K562 (cell line): ENCODE data around the gene ABHD18. TPM values are rescaled to one million over a fixed set of nuclear protein-coding genes. Genes with fewer than 3 reads are reported as not detected.
A peak's percentile ranks its signal among the peaks of the same experiment; 100 is the strongest.

Source experiments
- FIP1L1 ChIP-seq: fragments of 200-400 bp; formaldehyde crosslinking; IDR thresholded peaks from 2 replicates; pipeline ENCODE4 v1.6.1; 2018; ENCODE audit warnings: mild to moderate bottlenecking, low read depth, low read length; ENCODE audit not compliant: poor library complexity, severe bottlenecking
- LARP7 ChIP-seq: fragments of 450-650 bp; IDR thresholded peaks from 2 replicates; pipeline ENCODE4 v1.6.1; 2016
- U2AF1 ChIP-seq: fragments of 200-400 bp; formaldehyde crosslinking; optimal IDR thresholded peaks from 2 replicates; pipeline ENCODE3; 2017; ENCODE audit warnings: mild to moderate bottlenecking, low read depth, low read length, moderate library complexity
- ZNF174 ChIP-seq: fragments of 250-450 bp; sonication (Bioruptor Pico); IDR thresholded peaks from 2 replicates; pipeline ENCODE4 v1.4.0; 2020; ENCODE audit warnings: mild to moderate bottlenecking
- polyA plus RNA-seq, 8 experiments: library from polyadenylated mRNA; depleted of rRNA in 4 of 8; stranded (reverse) in 5 of 8; unstranded in 3 of 8; fragments of >200 nt; fragmentation: Nextera tagmentation in 2 of 8; fragmentation: Illumina TruSeq in 1 of 8; extraction: Ambion mirVana in 2 of 8; extraction: Trizol in 1 of 8; gene quantifications; 2 replicates each; pipeline versions ENCODE4 v1.2.1 to v1.2.3, GENCODE V29; 2011 to 2014; ENCODE audit warnings: inconsistent platforms in 1 of 8, missing spikeins in 1 of 8
- total RNA-seq, 7 experiments: library from RNA; depleted of rRNA in 6 of 7; stranded (reverse); fragments of >200 nt in 6 of 7; fragmentation: Illumina TruSeq in 2 of 7; extraction: Trizol in 2 of 7; gene quantifications; 2 replicates each; pipeline versions ENCODE4 v1.2.1 to v1.2.3, GENCODE V29; 2011 to 2021; ENCODE audit warnings: low replicate concordance in 1 of 7
- TF ChIP-seq, protein P1 (sequence below): fragments of 450-650 bp; IDR thresholded peaks from 2 replicates; pipeline ENCODE4 v1.6.1; 2016; ENCODE audit warnings: mild to moderate bottlenecking, moderate library complexity
- TF ChIP-seq, protein P2 (sequence below): sonication (generic); formaldehyde crosslinking; IDR thresholded peaks from 2 replicates; pipeline ENCODE4 v1.8.0; 2023; ENCODE audit warnings: mild to moderate bottlenecking, missing genetic modification reagents
- TF ChIP-seq, protein P3 (sequence below), 2 experiments: fragments of 450-650 bp in 1 of 2; IDR thresholded peaks; 2 replicates each; pipeline ENCODE4 v1.6.1; 2011 to 2017; ENCODE audit warnings: low read depth in 2 of 2, antibody characterized with exemption in 1 of 2, borderline replicate concordance in 1 of 2, low read length in 1 of 2, mild to moderate bottlenecking in 1 of 2, mixed read lengths in 1 of 2; ENCODE audit not compliant: control insufficient read depth in 1 of 2
- TF ChIP-seq, protein P4 (sequence below): fragments of 450-650 bp; IDR thresholded peaks from one replicate; pipeline ENCODE4 v1.6.1; 2018; ENCODE audit warnings: mild to moderate bottlenecking, moderate library complexity; ENCODE audit not compliant: partially characterized antibody

ABHD18 gene
- total and polyA plus RNA-seq, 9 of the 15 experiments (the other 6 are each of a cell fraction or from before 2014, with no cell fraction given) = 6.1 to 25.0 (median 16.0) TPM

DNA sequence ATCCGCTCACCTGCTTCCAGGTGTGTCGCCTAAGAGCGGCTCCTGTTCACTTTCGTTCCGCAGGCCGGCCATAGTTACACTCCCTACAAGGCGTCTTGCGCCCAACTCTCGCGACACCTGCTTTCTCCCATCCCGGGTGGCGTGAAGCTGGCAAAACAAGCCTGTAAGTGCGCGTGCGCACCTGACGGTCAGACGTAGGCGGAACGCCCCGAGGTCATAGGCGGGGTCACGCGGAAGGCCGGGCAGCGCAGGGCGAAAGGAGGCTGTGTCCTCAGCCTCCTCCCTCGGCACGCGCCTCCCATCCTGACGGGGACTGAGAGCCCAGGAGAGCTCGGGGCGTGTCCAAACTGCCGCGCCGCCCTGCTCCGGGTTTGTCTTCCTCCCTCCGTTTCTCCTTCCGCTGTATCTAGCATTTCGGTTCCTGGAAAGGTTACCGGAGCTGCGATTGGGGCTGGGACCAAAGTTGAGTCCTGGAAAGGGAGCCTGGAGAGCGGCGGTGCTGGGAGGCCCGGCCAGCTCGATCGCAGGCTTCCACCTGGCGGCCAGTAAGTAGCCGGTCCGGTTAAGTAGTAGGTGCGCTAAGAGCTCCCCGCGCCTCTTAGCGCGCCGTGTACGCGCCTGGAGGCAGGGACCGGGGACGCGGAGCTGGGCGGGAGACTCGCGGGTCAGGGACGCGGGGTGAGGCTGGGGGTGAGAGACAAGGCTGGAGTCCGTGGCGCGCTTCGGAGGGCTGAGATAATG is at the start of gene ABHD18, which contains the start of gene MFSD8 (continued):
- TF ChIP-seq, protein P1, sequence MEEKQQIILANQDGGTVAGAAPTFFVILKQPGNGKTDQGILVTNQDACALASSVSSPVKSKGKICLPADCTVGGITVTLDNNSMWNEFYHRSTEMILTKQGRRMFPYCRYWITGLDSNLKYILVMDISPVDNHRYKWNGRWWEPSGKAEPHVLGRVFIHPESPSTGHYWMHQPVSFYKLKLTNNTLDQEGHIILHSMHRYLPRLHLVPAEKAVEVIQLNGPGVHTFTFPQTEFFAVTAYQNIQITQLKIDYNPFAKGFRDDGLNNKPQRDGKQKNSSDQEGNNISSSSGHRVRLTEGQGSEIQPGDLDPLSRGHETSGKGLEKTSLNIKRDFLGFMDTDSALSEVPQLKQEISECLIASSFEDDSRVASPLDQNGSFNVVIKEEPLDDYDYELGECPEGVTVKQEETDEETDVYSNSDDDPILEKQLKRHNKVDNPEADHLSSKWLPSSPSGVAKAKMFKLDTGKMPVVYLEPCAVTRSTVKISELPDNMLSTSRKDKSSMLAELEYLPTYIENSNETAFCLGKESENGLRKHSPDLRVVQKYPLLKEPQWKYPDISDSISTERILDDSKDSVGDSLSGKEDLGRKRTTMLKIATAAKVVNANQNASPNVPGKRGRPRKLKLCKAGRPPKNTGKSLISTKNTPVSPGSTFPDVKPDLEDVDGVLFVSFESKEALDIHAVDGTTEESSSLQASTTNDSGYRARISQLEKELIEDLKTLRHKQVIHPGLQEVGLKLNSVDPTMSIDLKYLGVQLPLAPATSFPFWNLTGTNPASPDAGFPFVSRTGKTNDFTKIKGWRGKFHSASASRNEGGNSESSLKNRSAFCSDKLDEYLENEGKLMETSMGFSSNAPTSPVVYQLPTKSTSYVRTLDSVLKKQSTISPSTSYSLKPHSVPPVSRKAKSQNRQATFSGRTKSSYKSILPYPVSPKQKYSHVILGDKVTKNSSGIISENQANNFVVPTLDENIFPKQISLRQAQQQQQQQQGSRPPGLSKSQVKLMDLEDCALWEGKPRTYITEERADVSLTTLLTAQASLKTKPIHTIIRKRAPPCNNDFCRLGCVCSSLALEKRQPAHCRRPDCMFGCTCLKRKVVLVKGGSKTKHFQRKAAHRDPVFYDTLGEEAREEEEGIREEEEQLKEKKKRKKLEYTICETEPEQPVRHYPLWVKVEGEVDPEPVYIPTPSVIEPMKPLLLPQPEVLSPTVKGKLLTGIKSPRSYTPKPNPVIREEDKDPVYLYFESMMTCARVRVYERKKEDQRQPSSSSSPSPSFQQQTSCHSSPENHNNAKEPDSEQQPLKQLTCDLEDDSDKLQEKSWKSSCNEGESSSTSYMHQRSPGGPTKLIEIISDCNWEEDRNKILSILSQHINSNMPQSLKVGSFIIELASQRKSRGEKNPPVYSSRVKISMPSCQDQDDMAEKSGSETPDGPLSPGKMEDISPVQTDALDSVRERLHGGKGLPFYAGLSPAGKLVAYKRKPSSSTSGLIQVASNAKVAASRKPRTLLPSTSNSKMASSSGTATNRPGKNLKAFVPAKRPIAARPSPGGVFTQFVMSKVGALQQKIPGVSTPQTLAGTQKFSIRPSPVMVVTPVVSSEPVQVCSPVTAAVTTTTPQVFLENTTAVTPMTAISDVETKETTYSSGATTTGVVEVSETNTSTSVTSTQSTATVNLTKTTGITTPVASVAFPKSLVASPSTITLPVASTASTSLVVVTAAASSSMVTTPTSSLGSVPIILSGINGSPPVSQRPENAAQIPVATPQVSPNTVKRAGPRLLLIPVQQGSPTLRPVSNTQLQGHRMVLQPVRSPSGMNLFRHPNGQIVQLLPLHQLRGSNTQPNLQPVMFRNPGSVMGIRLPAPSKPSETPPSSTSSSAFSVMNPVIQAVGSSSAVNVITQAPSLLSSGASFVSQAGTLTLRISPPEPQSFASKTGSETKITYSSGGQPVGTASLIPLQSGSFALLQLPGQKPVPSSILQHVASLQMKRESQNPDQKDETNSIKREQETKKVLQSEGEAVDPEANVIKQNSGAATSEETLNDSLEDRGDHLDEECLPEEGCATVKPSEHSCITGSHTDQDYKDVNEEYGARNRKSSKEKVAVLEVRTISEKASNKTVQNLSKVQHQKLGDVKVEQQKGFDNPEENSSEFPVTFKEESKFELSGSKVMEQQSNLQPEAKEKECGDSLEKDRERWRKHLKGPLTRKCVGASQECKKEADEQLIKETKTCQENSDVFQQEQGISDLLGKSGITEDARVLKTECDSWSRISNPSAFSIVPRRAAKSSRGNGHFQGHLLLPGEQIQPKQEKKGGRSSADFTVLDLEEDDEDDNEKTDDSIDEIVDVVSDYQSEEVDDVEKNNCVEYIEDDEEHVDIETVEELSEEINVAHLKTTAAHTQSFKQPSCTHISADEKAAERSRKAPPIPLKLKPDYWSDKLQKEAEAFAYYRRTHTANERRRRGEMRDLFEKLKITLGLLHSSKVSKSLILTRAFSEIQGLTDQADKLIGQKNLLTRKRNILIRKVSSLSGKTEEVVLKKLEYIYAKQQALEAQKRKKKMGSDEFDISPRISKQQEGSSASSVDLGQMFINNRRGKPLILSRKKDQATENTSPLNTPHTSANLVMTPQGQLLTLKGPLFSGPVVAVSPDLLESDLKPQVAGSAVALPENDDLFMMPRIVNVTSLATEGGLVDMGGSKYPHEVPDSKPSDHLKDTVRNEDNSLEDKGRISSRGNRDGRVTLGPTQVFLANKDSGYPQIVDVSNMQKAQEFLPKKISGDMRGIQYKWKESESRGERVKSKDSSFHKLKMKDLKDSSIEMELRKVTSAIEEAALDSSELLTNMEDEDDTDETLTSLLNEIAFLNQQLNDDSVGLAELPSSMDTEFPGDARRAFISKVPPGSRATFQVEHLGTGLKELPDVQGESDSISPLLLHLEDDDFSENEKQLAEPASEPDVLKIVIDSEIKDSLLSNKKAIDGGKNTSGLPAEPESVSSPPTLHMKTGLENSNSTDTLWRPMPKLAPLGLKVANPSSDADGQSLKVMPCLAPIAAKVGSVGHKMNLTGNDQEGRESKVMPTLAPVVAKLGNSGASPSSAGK = peak; percentile 52; the same call in 1 of the 2 replicates
- no peak for TF ChIP-seq U2AF1
- no peak for TF ChIP-seq LARP7
- TF ChIP-seq, protein P2, sequence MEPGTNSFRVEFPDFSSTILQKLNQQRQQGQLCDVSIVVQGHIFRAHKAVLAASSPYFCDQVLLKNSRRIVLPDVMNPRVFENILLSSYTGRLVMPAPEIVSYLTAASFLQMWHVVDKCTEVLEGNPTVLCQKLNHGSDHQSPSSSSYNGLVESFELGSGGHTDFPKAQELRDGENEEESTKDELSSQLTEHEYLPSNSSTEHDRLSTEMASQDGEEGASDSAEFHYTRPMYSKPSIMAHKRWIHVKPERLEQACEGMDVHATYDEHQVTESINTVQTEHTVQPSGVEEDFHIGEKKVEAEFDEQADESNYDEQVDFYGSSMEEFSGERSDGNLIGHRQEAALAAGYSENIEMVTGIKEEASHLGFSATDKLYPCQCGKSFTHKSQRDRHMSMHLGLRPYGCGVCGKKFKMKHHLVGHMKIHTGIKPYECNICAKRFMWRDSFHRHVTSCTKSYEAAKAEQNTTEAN (CRISPR knock-in tag) = no peak
- no peak for TF ChIP-seq ZNF174
- TF ChIP-seq, protein P3, sequence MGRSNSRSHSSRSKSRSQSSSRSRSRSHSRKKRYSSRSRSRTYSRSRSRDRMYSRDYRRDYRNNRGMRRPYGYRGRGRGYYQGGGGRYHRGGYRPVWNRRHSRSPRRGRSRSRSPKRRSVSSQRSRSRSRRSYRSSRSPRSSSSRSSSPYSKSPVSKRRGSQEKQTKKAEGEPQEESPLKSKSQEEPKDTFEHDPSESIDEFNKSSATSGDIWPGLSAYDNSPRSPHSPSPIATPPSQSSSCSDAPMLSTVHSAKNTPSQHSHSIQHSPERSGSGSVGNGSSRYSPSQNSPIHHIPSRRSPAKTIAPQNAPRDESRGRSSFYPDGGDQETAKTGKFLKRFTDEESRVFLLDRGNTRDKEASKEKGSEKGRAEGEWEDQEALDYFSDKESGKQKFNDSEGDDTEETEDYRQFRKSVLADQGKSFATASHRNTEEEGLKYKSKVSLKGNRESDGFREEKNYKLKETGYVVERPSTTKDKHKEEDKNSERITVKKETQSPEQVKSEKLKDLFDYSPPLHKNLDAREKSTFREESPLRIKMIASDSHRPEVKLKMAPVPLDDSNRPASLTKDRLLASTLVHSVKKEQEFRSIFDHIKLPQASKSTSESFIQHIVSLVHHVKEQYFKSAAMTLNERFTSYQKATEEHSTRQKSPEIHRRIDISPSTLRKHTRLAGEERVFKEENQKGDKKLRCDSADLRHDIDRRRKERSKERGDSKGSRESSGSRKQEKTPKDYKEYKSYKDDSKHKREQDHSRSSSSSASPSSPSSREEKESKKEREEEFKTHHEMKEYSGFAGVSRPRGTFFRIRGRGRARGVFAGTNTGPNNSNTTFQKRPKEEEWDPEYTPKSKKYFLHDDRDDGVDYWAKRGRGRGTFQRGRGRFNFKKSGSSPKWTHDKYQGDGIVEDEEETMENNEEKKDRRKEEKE (IDR thresholded peaks at IDR 0.05; ENCODE audit: borderline replicate concordance in 1 of 2, control insufficient read depth in 1 of 2, low read depth in 2 of 2, low read length in 1 of 2) = 0 out of 4 replicates have a peak, but pooled peaks of 1 of the 2 experiments have one; percentile 65
- peak; percentile 16 for TF ChIP-seq FIP1L1
- TF ChIP-seq, protein P4, sequence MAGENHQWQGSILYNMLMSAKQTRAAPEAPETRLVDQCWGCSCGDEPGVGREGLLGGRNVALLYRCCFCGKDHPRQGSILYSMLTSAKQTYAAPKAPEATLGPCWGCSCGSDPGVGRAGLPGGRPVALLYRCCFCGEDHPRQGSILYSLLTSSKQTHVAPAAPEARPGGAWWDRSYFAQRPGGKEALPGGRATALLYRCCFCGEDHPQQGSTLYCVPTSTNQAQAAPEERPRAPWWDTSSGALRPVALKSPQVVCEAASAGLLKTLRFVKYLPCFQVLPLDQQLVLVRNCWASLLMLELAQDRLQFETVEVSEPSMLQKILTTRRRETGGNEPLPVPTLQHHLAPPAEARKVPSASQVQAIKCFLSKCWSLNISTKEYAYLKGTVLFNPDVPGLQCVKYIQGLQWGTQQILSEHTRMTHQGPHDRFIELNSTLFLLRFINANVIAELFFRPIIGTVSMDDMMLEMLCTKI = no peak
